GM19099 (cell line): ENCODE data around the gene ADAMTS2.

ENCODE experiments used
- POLR2A ChIP-seq: IDR thresholded peaks from 3 replicates; pipeline ENCODE4 v1.6.1; 2011; ENCODE audit warnings: low read depth; ENCODE audit not compliant: insufficient read length; ENCODE audit errors: extremely low read depth

The ADAMTS2 gene

GRCh38 chr5:179221196-179221876 is 123.9 kb downstream of the ADAMTS2 start:
- TF ChIP-seq POLR2A: no peak

- TF ChIP-seq POLR2A: no peak
Observed at GRCh38 chr5:179220716-179221115, 124.5 kb downstream of the ADAMTS2 start.

- no peak for TF ChIP-seq POLR2A
Observed at GRCh38 chr5:179219661-179220620, 125.3 kb downstream of the ADAMTS2 start.

GRCh38 chr5:179218943-179219330 is 126.3 kb downstream of the ADAMTS2 start:
- TF ChIP-seq POLR2A: no peak

GRCh38 chr5:179217956-179218942 is 127.0 kb downstream of the ADAMTS2 start:
- no peak for TF ChIP-seq POLR2A

GRCh38 chr5:179217356-179217755 is 127.9 kb downstream of the ADAMTS2 start:
- TF ChIP-seq POLR2A: no peak

GRCh38 chr5:179215576-179215975 is 129.7 kb downstream of the ADAMTS2 start:
- TF ChIP-seq POLR2A: no peak

- no peak for TF ChIP-seq POLR2A
Observed at GRCh38 chr5:179214678-179215077, 130.6 kb downstream of the ADAMTS2 start.

- no peak for TF ChIP-seq POLR2A
Observed at GRCh38 chr5:179212870-179213269, 132.4 kb downstream of the ADAMTS2 start.

GRCh38 chr5:179211631-179212030 is 133.6 kb downstream of the ADAMTS2 start:
- no peak for TF ChIP-seq POLR2A

GRCh38 chr5:179211068-179211467 is 134.2 kb downstream of the ADAMTS2 start:
- no peak for TF ChIP-seq POLR2A

GRCh38 chr5:179210478-179210877 is 134.8 kb downstream of the ADAMTS2 start:
- no peak for TF ChIP-seq POLR2A

GRCh38 chr5:179209359-179210150 is 135.7 kb downstream of the ADAMTS2 start:
- TF ChIP-seq POLR2A: no peak

- no peak for TF ChIP-seq POLR2A
Observed at GRCh38 chr5:179208706-179209358, 136.4 kb downstream of the ADAMTS2 start.
